ENCODE data around the gene CRACR2A.

CRACR2A gene

DNA sequence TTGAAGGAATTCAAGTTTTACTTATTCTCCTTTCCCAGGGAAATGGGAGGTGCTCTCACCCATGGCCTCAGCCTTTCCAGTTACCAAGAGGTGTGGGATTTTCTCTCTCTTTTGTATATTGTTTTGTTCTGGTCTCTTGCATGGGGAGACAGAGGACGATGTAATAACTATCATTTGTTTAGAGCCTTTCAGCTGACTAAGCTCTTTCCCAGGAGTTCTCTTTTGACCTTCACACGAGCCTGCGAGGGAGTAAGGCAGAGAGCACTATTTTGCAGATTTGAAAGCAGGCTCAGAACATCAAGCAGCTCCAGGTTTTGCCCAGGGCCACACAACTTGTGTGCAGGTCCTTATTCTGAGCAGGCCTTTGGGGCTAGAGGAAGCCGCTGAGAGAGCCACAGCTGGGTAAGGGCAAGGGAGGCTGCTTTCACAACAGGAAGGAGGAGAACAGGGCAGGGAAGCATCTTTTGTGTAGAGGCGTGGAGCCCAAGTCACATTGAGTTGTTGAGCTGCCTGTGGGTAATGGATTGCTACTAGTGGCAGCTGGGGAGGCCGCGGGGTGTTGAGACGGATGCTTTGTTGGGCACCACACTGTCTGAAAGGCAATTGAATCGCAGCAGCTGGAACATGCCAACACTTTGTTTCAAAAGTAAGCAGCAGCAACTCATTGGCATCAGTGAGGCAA is 145.7 kb downstream of the CRACR2A start:
- H3K9me3 Mint-ChIP-seq: peaks cover 13% of the 10 kb centered on the region

DNA sequence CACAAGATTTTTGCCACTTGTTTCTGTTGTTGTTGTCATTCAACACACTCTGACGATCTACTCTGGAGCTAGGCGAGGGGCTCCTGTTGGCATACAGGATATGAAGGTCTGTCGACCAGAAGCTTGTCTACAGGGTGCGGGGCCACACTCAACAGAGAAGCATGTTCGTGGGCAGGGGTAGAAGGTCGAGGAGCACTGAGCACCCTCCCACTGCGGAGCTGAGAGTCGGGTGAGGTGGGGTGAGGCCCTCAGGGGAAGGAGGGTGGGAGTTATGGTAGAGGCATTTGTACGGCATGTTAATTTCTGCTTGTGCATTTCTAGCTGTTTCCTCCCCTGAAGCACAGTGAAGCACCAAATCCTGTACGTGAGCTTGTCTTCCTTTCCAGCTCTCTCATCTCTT is 146.8 kb downstream of the CRACR2A start:
- Mint-ChIP-seq H3K4me1 (peaks cover 6% of the 10 kb centered on the region), H3K27ac (no peak overlapping the region), H3K36me3 (peaks cover 15% of the 10 kb centered on the region), H3K27me3 (no peaks in the 10 kb centered on the region), H3K4me3 (no peak overlapping the region), H3K9me3 (peaks cover 8% of the 10 kb centered on the region)
- ATAC-seq (ENCODE audit: low read depth) (no peak), DNase-seq (ENCODE audit: low spot score in 2 of 2) (no peak)

More for the DNA sequence above, 145.7 kb downstream of the CRACR2A start:
- peaks cover 6% of the 10 kb centered on the region for H3K4me1 Mint-ChIP-seq
- no peak for ATAC-seq (ENCODE audit: low read depth)
- no peak overlapping the region for H3K27ac Mint-ChIP-seq
- DNase-seq (ENCODE audit: low spot score in 2 of 2): no peak
- no peak overlapping the region for H3K4me3 Mint-ChIP-seq
- peaks cover 22% of the 10 kb centered on the region for H3K36me3 Mint-ChIP-seq
- no peaks in the 10 kb centered on the region for H3K27me3 Mint-ChIP-seq

GRCh38 chr12:3605692-3606091 is 147.2 kb downstream of the CRACR2A start:
- Mint-ChIP-seq H3K27ac (no peak overlapping the region), H3K27me3 (no peaks in the 10 kb centered on the region), H3K4me1 (peaks cover 6% of the 10 kb centered on the region), H3K36me3 (peaks cover 15% of the 10 kb centered on the region), H3K4me3 (no peak overlapping the region), H3K9me3 (peaks cover 8% of the 10 kb centered on the region)
- ATAC-seq (ENCODE audit: low read depth) (no peak), DNase-seq (ENCODE audit: low spot score in 2 of 2) (no peak)

GRCh38 chr12:3604748-3605586 is 147.9 kb downstream of the CRACR2A start:
- Mint-ChIP-seq H3K27me3 (no peaks in the 10 kb centered on the region), H3K4me1 (peaks cover 6% of the 10 kb centered on the region), H3K9me3 (peaks cover 8% of the 10 kb centered on the region), H3K4me3 (no peak overlapping the region), H3K27ac (no peak overlapping the region), H3K36me3 (peaks cover 15% of the 10 kb centered on the region)
- DNase-seq (ENCODE audit: low spot score in 2 of 2) (no peak), ATAC-seq (ENCODE audit: low read depth) (no peak)

DNA sequence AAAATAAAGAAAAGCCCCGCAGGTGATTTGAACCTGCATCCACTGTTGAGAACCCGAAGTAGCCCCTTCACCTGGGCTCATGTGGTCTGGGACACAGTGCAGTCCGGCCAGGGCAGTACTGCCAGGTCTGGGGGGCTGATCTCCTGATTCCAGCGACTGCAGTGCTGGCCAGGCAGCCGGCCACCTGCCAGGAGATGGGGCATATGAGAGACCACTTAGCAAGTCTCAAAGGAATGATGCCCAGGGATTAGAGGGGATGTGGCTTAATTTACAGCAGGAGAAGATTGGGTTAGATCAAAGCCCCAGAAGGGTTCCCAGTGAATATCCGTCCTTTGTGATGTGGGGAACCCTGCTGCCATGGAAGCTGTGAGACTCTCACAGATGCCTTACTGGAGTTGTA is 148.6 kb downstream of the CRACR2A start:
- Mint-ChIP-seq H3K9me3 (peaks cover 4% of the 10 kb centered on the region), H3K27me3 (no peaks in the 10 kb centered on the region), H3K4me1 (peaks cover 6% of the 10 kb centered on the region), H3K4me3 (no peak overlapping the region), H3K27ac (no peak overlapping the region), H3K36me3 (peaks cover 9% of the 10 kb centered on the region)
- no peak for ATAC-seq (ENCODE audit: low read depth)
- no peak for DNase-seq (ENCODE audit: low spot score in 2 of 2)

DNA sequence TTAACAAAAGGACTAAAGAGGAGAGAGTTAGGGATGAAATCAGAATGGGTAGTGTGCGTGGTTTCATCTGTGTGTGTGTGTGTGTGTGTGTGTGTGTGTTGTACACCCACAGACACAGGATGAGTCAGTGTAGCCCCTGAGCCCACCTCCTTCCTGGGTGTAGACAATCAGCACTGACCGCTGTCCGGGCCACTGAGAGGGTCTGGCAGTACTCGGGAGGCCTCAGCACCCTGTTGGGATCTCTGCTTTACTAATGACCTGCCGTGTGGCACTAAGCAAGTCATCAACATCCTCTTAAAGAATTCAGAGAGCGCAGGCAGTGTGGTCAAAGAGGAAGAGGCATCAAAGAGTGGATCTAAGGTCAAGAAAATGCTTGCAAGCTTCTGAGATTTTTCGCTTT is 149.3 kb downstream of the CRACR2A start:
- Mint-ChIP-seq H3K9me3 (no peaks in the 10 kb centered on the region), H3K4me3 (no peak overlapping the region), H3K36me3 (peaks cover 5% of the 10 kb centered on the region), H3K27ac (no peak overlapping the region), H3K27me3 (no peaks in the 10 kb centered on the region), H3K4me1 (peaks cover 2% of the 10 kb centered on the region)
- DNase-seq (ENCODE audit: low spot score in 2 of 2) (no peak), ATAC-seq (ENCODE audit: low read depth) (no peak)

- ATAC-seq (ENCODE audit: low read depth): no peak
- no peaks in the 10 kb centered on the region for H3K9me3 Mint-ChIP-seq
These were observed 150.4 kb downstream of the CRACR2A start for GRCh38 chr12:3602488-3602887.

DNA sequence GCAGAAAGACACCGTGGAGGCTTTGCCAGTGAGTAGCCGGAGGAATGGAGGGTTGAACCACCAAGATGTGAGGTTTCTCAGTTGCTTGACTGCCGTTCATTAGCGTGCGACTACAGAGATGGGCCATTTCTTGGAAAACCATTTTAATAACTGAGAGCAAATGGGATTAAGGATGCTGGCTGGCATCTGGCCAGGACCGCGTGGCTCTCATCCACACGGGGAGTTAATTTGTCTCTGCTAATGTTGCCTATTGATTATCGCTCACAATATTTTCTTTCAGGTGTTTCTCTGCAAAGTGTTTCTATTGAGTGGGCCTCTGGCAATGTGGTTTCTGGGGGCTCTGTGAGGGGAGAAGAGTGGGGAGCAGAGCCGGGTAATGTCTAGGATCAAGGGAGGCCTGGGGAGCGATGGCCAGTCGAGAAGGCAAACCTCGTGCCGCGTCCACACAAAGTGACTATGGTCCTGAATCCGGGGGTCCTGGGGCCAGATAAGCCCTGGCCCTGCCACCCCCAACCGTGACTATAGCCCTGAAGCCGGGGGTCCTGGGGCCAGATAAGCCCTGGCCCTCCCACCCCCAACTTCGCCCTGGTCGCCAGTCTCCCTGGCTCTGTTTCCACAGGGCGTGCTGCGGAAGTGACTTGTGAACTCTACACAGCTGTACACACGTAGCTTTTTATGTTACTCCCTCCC is 151.3 kb downstream of the CRACR2A start:
- H3K27ac Mint-ChIP-seq: no peak overlapping the region
- no peaks in the 10 kb centered on the region for H3K27me3 Mint-ChIP-seq
- ATAC-seq (ENCODE audit: low read depth) (no peak), DNase-seq (ENCODE audit: low spot score in 2 of 2) (no peak)
- H3K4me3 Mint-ChIP-seq: no peak overlapping the region
- H3K36me3 Mint-ChIP-seq: no peaks in the 10 kb centered on the region
- H3K4me1 Mint-ChIP-seq: peaks cover 2% of the 10 kb centered on the region
- no peaks in the 10 kb centered on the region for H3K9me3 Mint-ChIP-seq

More at GRCh38 chr12:3602488-3602887, 150.4 kb downstream of the CRACR2A start:
- Mint-ChIP-seq H3K36me3 (peaks cover 5% of the 10 kb centered on the region), H3K27me3 (no peaks in the 10 kb centered on the region), H3K4me3 (no peak overlapping the region), H3K4me1 (peaks cover 2% of the 10 kb centered on the region), H3K27ac (no peak overlapping the region)
- no peak for DNase-seq (ENCODE audit: low spot score in 2 of 2)

GRCh38 chr12:3600951-3601350 is 152.0 kb downstream of the CRACR2A start:
- ATAC-seq (ENCODE audit: low read depth) (no peak), DNase-seq (ENCODE audit: low spot score in 2 of 2) (no peak)
- Mint-ChIP-seq H3K27ac (no peak overlapping the region), H3K36me3 (no peaks in the 10 kb centered on the region), H3K27me3 (no peaks in the 10 kb centered on the region), H3K4me3 (no peak overlapping the region), H3K9me3 (no peaks in the 10 kb centered on the region), H3K4me1 (peaks cover 2% of the 10 kb centered on the region)

DNA sequence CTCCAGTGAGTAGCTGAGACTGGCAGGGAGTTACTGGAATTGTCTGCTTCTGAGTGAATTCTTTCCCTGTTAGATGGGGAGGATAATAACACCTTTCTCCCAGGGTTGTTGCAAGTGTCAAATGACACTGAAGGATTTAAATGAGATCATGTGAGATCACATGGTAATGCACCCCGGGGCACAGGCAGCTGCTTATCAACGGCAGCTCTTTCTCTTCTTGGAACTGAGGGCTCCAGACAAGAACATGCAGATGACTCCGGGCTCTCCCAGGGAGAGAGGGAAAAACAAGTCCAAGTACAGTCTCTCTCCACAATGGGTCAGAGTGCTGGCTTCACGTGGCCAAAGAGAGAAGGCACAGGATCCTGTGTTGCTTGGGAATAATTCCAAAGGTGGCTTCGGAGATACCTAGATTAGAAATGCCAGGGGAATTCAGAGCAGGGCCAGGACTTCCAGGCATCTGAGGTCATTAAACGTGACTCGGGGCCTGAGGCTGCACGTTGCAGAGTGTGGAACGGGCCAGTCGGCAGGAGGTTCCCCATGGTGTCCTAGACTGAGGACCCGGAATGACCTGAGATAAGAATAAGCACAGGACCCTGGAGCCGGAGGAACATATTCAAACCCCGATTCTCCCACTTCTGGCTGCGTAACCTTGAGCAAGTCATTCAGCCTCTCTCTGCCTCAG is 152.7 kb downstream of the CRACR2A start:
- Mint-ChIP-seq H3K9me3 (no peaks in the 10 kb centered on the region), H3K36me3 (no peaks in the 10 kb centered on the region), H3K4me3 (no peak overlapping the region), H3K27ac (no peak overlapping the region), H3K4me1 (peaks cover under 1% of the 10 kb centered on the region), H3K27me3 (no peaks in the 10 kb centered on the region)
- ATAC-seq (ENCODE audit: low read depth) (no peak), DNase-seq (ENCODE audit: low spot score in 2 of 2) (no peak)

GRCh38 chr12:3598896-3599860 is 153.7 kb downstream of the CRACR2A start:
- no peaks in the 10 kb centered on the region for H3K27me3 Mint-ChIP-seq
- H3K27ac Mint-ChIP-seq: no peak overlapping the region
- H3K9me3 Mint-ChIP-seq: no peaks in the 10 kb centered on the region
- H3K4me3 Mint-ChIP-seq: no peak overlapping the region
- DNase-seq (ENCODE audit: low spot score in 2 of 2): no peak
- H3K36me3 Mint-ChIP-seq: no peaks in the 10 kb centered on the region
- no peak for ATAC-seq (ENCODE audit: low read depth)
- H3K4me1 Mint-ChIP-seq: no peaks in the 10 kb centered on the region

GRCh38 chr12:3597526-3598210 is 155.2 kb downstream of the CRACR2A start:
- H3K36me3 Mint-ChIP-seq: no peaks in the 10 kb centered on the region
- no peaks in the 10 kb centered on the region for H3K9me3 Mint-ChIP-seq
- H3K27ac Mint-ChIP-seq: no peak overlapping the region
- ATAC-seq (ENCODE audit: low read depth): no peak
- H3K4me3 Mint-ChIP-seq: no peak overlapping the region
- no peak for DNase-seq (ENCODE audit: low spot score in 2 of 2)
- no peaks in the 10 kb centered on the region for H3K27me3 Mint-ChIP-seq
- no peaks in the 10 kb centered on the region for H3K4me1 Mint-ChIP-seq

Data from memory B cell (primary cell).